Stimulated activated CD4-positive, alpha-beta T cell treated with anti-CD3 and anti-CD28 coated beads, Interleukin-1b, Interleukin-23, amount 100 ng/mL, for 24 hours (primary cell): ENCODE measurements around the gene CYFIP1.
"Not testable (repeated sequence)": the region's sequence is repeated elsewhere in the genome, so short reads cannot be mapped to it uniquely, and the experiment has no call there.

Experiments
- DNase-seq, 4 experiments: peaks; one replicate each; pipeline ENCODE4 v3.0.0-alpha.2; 2020; ENCODE audit warnings: low read depth in 4 of 4, low spot score in 1 of 4

The CYFIP1 gene

DNA sequence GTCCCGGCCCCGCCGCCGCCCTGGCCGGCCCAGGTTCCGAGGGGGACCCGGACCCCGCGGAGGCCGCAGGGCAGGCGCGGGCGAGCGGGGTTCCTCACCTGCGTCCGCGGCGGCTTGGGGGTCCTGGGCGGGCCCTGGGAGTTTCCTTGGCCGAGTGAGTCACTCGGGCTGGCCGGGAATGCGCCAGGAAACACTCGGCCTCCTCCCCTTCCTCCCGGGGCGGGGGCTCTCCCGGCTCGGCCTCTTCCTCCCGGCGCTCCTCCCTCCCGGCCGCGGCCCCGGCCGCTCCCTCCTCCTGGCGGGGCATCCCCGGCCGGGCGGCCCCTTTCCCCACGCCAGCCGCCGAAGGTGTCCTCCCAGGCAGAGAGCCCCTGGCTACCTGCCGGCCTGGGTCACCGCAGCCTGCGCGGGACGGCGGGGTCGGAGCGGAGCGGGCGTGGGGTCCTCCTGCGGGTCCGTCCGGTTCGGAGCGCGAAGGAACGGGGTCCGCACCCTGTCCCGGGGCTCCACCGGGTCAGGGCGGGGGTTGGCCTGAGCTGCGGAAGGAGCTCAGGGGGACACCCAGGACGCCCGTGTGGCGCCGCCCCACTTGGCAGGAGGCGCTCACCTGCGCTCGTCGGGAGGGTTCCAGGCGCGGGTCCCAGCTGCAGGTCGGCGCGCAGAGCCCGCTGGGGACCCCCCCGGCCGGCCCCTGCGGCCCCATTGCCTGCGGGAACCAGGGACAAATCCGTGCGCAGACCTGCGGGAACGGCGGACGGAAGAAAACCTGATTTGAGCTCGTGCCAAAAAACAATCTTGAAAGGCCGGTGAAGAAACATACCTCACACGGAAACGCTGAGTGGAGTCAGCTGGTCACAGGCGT lies at the start of gene CYFIP1:
CYFIP1 (minus strand) TSS at position 180 of the 862 bp plus-strand sequence. CDS start 33,083 bp downstream, outside the sequence.
- peak in 1 of 4 experiments; percentile 19 for DNase-seq

- DNase-seq, result no peak
Observed at GRCh38 chr15:23026218-23026617, 46.0 kb upstream of the CYFIP1 start.

- DNase-seq, result no peak
Observed at GRCh38 chr15:23022156-23022555, 42.0 kb upstream of the CYFIP1 start.

- no peak for DNase-seq
Observed at GRCh38 chr15:23014394-23015000, 34.3 kb upstream of the CYFIP1 start.

DNA sequence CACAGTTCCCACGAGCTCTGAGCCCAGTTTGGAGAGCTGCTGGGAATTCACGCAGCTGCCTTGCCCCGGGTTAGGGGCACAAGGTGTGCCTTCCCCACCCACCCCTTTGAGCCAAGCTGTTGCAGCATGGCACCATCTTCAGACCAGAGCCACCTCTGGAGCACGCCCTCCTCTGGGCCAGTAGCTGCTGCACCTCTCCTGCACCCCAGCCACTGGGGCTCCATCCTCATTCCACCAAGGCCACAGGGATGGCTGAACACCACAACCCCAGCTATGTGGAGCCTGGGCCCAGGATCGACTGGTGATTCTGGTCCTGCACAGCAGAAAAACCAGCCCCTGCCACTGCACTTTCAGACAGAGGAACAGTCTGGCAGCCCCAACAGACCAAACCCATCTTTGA lies 33.5 kb upstream of the CYFIP1 start:
- DNase-seq, result no peak

GRCh38 chr15:23012616-23013015 lies 32.4 kb upstream of the CYFIP1 start:
- not testable (repeated sequence) for DNase-seq

DNA sequence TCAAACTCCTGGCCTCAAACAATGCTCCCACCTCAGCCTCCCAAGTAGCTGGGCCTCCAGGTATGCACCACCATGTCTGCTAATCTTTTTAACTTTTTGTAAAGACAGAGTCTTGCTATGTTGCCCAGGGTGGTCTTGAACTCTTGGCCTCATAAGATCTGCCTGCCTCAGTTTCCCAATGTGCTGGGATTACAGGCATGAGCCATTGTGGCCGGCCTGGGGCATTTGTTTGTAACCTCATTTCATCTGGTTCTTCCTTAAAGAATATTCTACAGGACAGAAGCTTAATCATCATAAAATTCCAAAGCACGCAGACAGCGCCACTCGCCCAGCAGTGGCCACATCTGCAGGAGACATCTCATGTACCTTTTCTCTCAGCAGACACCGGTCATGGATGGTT lies 23.6 kb upstream of the CYFIP1 start:
- no peak for DNase-seq

- DNase-seq, result no peak
Observed at GRCh38 chr15:23002920-23003319, 22.8 kb upstream of the CYFIP1 start.

DNA sequence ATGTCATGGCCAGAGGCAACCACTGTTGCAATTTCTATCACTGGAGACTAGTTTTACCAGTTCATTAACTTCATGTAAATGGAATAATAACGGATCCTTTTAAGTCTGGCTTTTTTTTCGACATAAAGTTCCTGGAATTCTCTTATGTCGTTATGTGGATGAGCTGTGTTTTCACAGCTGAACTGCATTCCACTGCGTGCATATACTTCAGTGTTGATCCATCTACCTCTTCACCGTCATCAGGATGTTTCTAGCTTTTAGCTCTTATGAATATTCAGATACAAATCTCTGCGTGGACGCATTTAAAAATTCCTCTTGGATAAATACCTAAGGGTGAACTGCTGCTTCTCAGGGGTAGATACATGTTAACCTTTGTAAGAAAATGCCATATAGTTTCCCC lies 15.6 kb upstream of the CYFIP1 start:
- DNase-seq, result no peak

- no peak for DNase-seq
Observed at GRCh38 chr15:22992024-22992326, 11.8 kb upstream of the CYFIP1 start.

GRCh38 chr15:22989576-22990477 lies 9.7 kb upstream of the CYFIP1 start:
- DNase-seq, result no peak

DNA sequence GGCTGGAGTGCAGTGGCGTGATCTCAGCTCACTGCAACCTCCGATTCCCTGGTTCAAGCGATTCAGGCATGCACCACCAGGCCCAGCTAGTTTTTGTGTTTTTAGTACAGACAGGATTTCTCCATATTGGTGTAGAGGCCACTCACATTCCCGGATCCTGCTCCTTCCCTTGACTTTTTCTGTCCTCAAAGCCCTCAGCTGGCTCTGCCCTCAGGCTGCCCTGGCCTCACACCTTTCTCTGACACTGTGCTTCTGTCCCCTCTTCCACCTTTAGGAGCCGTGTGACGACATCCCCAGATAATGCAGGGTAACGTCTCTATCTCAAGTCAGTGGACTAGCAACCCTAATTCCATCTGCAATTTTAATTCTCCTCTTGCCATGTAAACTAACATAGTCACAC lies 8.6 kb upstream of the CYFIP1 start:
- no peak for DNase-seq

- not testable (repeated sequence) for DNase-seq
Observed at GRCh38 chr15:22981931-22982330, 1.8 kb upstream of the CYFIP1 start.

DNA sequence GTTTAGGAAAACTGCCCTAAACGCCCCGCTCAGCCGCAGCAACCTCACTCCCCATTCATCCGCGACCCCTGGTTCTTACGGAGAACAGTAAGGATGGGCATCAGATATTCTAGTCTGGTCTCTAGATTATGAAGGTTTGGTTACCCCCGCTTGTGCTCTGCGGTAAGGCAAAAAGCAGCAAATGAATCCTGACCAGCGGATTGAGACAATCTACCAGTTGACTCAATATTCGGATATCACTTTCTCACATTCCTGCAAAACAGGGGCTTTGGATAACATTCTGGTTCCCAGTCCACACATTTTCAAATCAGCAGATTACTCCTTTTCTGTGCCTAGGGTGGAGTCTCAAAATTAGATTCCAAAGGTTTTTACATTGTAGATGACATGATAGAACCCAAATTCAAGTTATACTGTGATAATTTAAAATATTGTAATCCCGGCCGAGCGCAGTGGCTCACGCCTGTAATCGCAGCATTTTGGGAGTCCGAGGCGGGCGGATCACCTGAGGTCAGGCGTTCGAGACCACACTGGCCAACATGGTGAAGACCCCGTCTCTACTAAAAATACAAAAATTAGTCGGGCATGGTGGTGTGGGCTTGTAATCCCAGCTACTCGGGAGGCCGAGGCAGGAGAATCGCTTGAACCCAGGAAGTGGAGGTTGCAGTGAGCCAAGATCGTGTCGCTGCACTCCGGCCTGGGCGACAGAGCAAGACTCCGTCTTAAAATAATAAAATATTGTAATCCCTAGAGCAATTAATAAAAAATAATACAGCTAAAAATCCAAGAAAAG lies 1.1 kb upstream of the CYFIP1 start:
- DNase-seq, result no peak

GRCh38 chr15:22979238-22980188 lies 655 bp downstream of the CYFIP1 start:
- DNase-seq, result peak in 2 of 4 experiments; percentile 9 to 11

- no peak for DNase-seq
Observed at GRCh38 chr15:22978691-22979237, 1.4 kb downstream of the CYFIP1 start.

- DNase-seq, result no peak
Observed at GRCh38 chr15:22974745-22975144, 5.4 kb downstream of the CYFIP1 start.

GRCh38 chr15:22973987-22974386 lies 6.2 kb downstream of the CYFIP1 start:
- no peak for DNase-seq

- DNase-seq, result no peak
Observed at GRCh38 chr15:22973286-22973685, 6.9 kb downstream of the CYFIP1 start.
